Activated naive CD4-positive, alpha-beta T cell treated with anti-CD3 and anti-CD28 coated beads, Interleukin-2, amount 10 ng/mL, durations not matched to agents 5 hours and 36 hours (primary cell): ENCODE measurements around the gene SHROOM2. TPM values are rescaled to one million over a fixed set of nuclear protein-coding genes. Genes with fewer than 3 reads are reported as not detected.

Experiments
- total RNA-seq, 2 experiments: library from RNA; stranded (reverse); gene quantifications; one replicate each; pipeline ENCODE4 v1.2.3, GENCODE V29; 2021

The SHROOM2 gene
- total RNA-seq = not detected

GRCh38 chrX:9785944-9786797 lies at the start of gene SHROOM2:
TSS of gene SHROOM2 (plus strand) at chrX:9786429. CDS start at chrX:9786546, 117 bp downstream.

GRCh38 chrX:9765737-9766097 lies 20.5 kb upstream of the SHROOM2 start, which contains the start of gene GPR143:
TSS of gene GPR143 (minus strand) at chrX:9765847. CDS start at chrX:9765817, 30 bp downstream.

DNA sequence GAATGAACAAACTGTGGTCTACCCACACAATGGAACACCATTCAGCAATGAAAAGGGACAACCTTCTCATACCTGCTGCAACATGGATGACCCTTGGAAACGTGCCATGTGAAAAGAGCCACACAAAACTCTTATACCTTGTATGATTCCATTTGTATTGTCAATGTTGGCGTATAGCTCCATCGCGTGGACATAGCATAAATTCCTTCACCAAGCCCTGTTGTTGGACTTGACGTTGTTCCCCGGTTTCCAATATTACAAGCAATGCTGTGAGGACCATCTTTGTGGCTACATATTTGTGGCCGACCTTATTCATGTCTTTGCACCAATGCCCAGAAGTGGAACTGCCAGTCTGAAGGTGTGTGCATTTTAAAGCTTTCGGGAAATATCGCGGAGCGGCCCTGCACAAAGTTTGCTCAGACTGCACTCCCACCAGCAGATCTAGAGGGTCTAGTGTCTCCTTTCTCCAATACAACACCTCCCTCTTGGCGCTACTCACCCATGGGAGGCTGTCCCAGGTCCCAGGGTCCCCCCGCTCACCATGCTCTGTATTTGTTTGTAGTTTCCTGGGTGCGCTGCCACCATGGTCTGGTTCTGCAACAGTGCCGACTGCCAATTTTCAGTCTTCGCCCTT lies 180.7 kb downstream of the SHROOM2 start, which contains the start of gene CLDN34:
Gene CLDN34, plus strand, starts transcription at position 584 of the 634 bp plus-strand sequence. Its CDS starts 0 bp downstream, at position 584.

Other genes with a start within 250 kb of the SHROOM2 start
- gene GPR143, start 20.6 kb upstream of the SHROOM2 start, total RNA-seq = not detected
- not detected for gene CLDN34, start 180.9 kb downstream of the SHROOM2 start, total RNA-seq